HG02763 (cell line): Measurements from ENCODE around the gene ZNF81.
"Not testable (repeated sequence)": the region's sequence is repeated elsewhere in the genome, so short reads cannot be mapped to it uniquely, and the experiment has no call there.

Source experiments
- ATAC-seq: cut with Tn5 transposase; IDR thresholded peaks from one replicate; pipeline ENCODE4 v1.9.1; 2021; ENCODE audit warnings: mild to moderate bottlenecking, moderate library complexity; ENCODE audit not compliant: unreplicated experiment

ZNF81 gene

GRCh38 chrX:47843363-47843762, 6.7 kb downstream of the ZNF81 start:
- no peak for ATAC-seq

- no peak for ATAC-seq
These were observed 7.4 kb downstream of the ZNF81 start for GRCh38 chrX:47844117-47844516.

GRCh38 chrX:47846040-47846439, 9.3 kb downstream of the ZNF81 start:
- no peak for ATAC-seq

GRCh38 chrX:47849778-47850177, 13.1 kb downstream of the ZNF81 start:
- ATAC-seq, result no peak

- ATAC-seq, result not testable (repeated sequence)
These were observed 13.7 kb downstream of the ZNF81 start for GRCh38 chrX:47850389-47850788.

- no peak for ATAC-seq
These were observed 14.2 kb downstream of the ZNF81 start for GRCh38 chrX:47850901-47851300.

- no peak for ATAC-seq
These were observed 17.8 kb downstream of the ZNF81 start for GRCh38 chrX:47854474-47854873.

GRCh38 chrX:47859686-47860085, 23.0 kb downstream of the ZNF81 start:
- ATAC-seq, result no peak

GRCh38 chrX:47862680-47863079, 26.0 kb downstream of the ZNF81 start:
- no peak for ATAC-seq

GRCh38 chrX:47863187-47863586, 26.5 kb downstream of the ZNF81 start:
- no peak for ATAC-seq

GRCh38 chrX:47864300-47864699, 27.6 kb downstream of the ZNF81 start:
- no peak for ATAC-seq

- no peak for ATAC-seq
These were observed 28.1 kb downstream of the ZNF81 start for GRCh38 chrX:47864785-47865184.

GRCh38 chrX:47873123-47873522, 36.4 kb downstream of the ZNF81 start:
- ATAC-seq, result no peak

- ATAC-seq, result no peak
These were observed 40.6 kb downstream of the ZNF81 start for GRCh38 chrX:47877327-47877726.

GRCh38 chrX:47878198-47878597, 41.5 kb downstream of the ZNF81 start:
- ATAC-seq, result no peak

- ATAC-seq, result no peak
These were observed 42.8 kb downstream of the ZNF81 start for GRCh38 chrX:47879463-47879862.

GRCh38 chrX:47880927-47881326, 44.2 kb downstream of the ZNF81 start:
- no peak for ATAC-seq

GRCh38 chrX:47885501-47885900, 48.8 kb downstream of the ZNF81 start:
- ATAC-seq, result no peak

GRCh38 chrX:47898024-47898423, 61.3 kb downstream of the ZNF81 start:
- ATAC-seq, result no peak

GRCh38 chrX:47900833-47901232, 64.1 kb downstream of the ZNF81 start:
- no peak for ATAC-seq

- ATAC-seq, result no peak
These were observed 65.5 kb downstream of the ZNF81 start for GRCh38 chrX:47902161-47902560.

- ATAC-seq, result no peak
These were observed 79.3 kb downstream of the ZNF81 start for GRCh38 chrX:47915886-47916493.

GRCh38 chrX:47918274-47918673, 81.6 kb downstream of the ZNF81 start:
- no peak for ATAC-seq
